GM06990 (cell line): ENCODE data around the gene CPA4.

Experiments used
- DNase-seq: peaks from one replicate; pipeline ENCODE4 v3.0.0-alpha.2; 2011; ENCODE audit not compliant: insufficient read length; ENCODE audit errors: extremely low read depth
- H3K27me3 ChIP-seq: replicated peaks from 2 replicates; pipeline ENCODE4 v1.6.0; 2011; ENCODE audit warnings: low read length; ENCODE audit not compliant: control insufficient read depth, insufficient read depth
- H3K36me3 ChIP-seq: 2 replicates; pipeline ENCODE4 v1.5.1; 2011; ENCODE audit warnings: low read length; ENCODE audit not compliant: control insufficient read depth, insufficient read depth
- H3K4me3 ChIP-seq: replicated peaks from 2 replicates; pipeline ENCODE4 v1.5.1; 2011; ENCODE audit warnings: low read depth, mild to moderate bottlenecking, control low read depth, low read length
- TF ChIP-seq, protein P1 (sequence below): IDR thresholded peaks from 2 replicates; pipeline ENCODE4 v1.5.1; 2011; ENCODE audit warnings: low read length, control low read depth, mild to moderate bottlenecking, inconsistent platforms; ENCODE audit not compliant: insufficient read depth, poor library complexity, severe bottlenecking

Gene CPA4

GRCh38 chr7:130346177-130346905 lies 53.4 kb downstream of the CPA4 start:
- TF ChIP-seq, protein P1, sequence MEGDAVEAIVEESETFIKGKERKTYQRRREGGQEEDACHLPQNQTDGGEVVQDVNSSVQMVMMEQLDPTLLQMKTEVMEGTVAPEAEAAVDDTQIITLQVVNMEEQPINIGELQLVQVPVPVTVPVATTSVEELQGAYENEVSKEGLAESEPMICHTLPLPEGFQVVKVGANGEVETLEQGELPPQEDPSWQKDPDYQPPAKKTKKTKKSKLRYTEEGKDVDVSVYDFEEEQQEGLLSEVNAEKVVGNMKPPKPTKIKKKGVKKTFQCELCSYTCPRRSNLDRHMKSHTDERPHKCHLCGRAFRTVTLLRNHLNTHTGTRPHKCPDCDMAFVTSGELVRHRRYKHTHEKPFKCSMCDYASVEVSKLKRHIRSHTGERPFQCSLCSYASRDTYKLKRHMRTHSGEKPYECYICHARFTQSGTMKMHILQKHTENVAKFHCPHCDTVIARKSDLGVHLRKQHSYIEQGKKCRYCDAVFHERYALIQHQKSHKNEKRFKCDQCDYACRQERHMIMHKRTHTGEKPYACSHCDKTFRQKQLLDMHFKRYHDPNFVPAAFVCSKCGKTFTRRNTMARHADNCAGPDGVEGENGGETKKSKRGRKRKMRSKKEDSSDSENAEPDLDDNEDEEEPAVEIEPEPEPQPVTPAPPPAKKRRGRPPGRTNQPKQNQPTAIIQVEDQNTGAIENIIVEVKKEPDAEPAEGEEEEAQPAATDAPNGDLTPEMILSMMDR, result no peak
- H3K36me3 ChIP-seq, result no peaks in the 10 kb centered on the region
- H3K27me3 ChIP-seq, result no peaks in the 10 kb centered on the region
- no peak for DNase-seq
- no peak overlapping the region for H3K4me3 ChIP-seq

DNA sequence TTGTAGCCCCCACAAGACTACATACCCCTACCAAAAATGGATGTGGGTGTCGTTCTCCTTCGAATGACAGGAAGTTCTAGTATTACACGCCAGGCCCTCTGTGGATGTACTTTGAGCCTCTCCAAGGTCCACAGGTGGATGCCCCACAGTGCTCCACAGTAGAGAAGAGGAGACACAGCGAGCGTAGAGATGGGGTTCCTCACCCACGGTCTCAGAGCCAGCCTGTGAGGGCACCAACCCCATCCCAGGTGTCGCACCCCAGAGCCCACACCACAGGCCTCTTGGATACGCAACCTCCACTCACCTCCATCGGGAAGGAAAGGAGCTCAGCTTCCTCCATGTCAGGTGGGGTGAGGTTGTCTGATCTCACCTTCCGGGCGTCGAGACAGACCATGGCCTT lies 54.0 kb downstream of the CPA4 start:
- Histone ChIP-seq H3K27me3 (no peaks in the 10 kb centered on the region), H3K4me3 (no peak overlapping the region), H3K36me3 (no peaks in the 10 kb centered on the region)
- TF ChIP-seq, protein P1, result no peak
- no peak for DNase-seq

DNA sequence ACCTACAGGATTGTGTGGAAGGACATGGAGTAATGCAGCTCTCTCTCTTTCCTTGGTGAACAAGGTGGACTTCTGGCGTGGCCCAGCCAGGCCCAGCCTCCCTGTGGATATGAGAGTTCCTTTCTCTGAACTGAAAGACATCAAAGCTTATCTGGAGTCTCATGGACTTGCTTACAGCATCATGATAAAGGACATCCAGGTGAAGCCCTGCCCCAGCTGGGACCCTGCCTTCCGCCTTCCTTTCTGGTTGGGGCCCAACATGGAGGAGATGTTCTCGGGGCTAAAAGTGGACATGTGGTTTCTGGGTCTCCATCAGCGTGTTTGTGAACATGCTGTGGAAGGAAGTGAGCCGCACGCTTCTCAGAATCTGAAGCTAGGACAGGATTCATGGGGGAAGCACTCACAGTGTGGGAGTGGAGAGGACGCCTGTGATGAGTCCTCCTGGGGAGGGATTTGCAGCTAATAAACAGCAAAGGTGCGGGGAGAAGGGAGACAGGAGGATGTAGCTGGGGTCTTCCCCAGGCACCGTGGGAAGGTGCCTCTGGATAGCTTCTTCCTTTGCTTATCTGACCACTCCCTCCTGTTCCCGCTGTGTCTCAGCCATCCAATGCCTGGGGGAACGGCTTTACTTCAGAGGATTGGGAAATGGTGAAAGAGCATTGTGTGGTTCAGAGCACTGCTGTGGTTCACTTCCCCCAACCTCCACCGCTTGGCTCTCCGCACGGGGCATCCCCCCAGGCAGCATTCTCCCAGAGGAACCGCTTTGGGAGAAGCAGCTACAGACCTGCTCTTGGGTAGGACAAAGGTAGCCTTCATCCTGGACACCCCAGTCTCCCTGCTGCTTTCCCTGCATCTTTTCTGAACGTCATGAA lies 57.2 kb downstream of the CPA4 start:
- H3K36me3 ChIP-seq, result no peaks in the 10 kb centered on the region
- H3K27me3 ChIP-seq, result no peaks in the 10 kb centered on the region
- H3K4me3 ChIP-seq, result peak overlapping the region; percentile 8; the same call in 1 of the 2 replicates
- peak; percentile 47 for DNase-seq
- TF ChIP-seq, protein P1, result no peak

DNA sequence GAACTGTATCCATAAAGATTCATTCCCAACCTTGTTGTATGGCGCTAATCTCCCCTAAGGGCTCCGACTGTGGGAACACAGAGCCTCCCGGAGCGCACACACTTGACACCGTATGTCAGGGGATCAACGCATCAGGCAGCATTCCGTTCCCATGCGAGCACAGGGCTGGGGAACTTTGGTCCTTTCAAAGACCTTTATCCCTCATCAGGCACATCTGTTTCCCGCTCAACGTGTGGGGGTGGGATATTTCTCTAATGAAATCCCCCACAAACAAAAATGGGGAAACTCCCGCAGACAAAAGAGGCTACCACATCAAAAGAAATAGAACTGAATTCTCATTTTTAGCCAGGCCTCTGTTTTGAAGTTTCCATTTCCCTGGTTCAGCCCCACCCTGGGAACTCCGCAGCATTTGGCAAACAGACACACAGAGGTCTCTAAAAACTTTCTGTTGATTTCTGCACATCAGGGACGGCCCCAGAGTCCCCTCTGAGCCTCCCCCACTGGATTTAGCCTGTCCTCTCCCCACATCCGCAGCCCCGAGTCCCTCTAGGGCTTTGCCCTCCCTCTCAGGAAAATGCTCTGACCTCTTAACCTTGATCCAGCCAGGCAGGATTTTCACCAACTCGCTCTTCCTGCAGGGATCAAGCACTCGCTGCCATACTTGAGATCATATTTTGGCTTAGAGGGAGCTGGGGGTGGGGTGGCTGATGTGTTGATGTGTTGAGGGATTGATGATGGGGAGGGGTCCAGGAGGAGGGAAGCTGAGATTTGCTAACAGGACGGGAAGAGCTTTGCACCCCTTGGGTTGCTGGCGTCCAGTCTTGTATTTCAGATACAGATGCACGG lies 58.2 kb downstream of the CPA4 start:
- Histone ChIP-seq H3K36me3 (no peaks in the 10 kb centered on the region), H3K27me3 (no peaks in the 10 kb centered on the region), H3K4me3 (no peak overlapping the region)
- TF ChIP-seq, protein P1, result no peak
- peak; percentile 58 for DNase-seq

- no peaks in the 10 kb centered on the region for H3K36me3 ChIP-seq
- DNase-seq, result no peak
- TF ChIP-seq, protein P1, result no peak
- H3K27me3 ChIP-seq, result no peaks in the 10 kb centered on the region
- no peak overlapping the region for H3K4me3 ChIP-seq
Measured at GRCh38 chr7:130351791-130352090, 58.8 kb downstream of the CPA4 start.
